ENCODE data around the gene SMOC2. TPM values are rescaled to one million over a fixed set of nuclear protein-coding genes. Genes with fewer than 3 reads are reported as not detected.

SMOC2 gene
- total RNA-seq, 2 donors from 2014 or later: 17.8 to 167 TPM

GRCh38 chr6:168525926-168526630, 85.1 kb downstream of the SMOC2 start:
- H3K27me3 ChIP-seq (replicated peaks; ENCODE audit: insufficient read depth): no peaks in the 10 kb centered on the region
- H3K27ac ChIP-seq: no peak overlapping the region
- no peaks in the 10 kb centered on the region for H3K36me3 ChIP-seq
- H3K4me1 ChIP-seq (replicated peaks): peaks cover 6% of the 10 kb centered on the region
- no peaks in the 10 kb centered on the region for H3K9me3 ChIP-seq
- intact Hi-C loops (cut with DNase I): no loop called here
- WGBS: 72% methylated on average over 16 of the region's 16 CpGs
- TF ChIP-seq POLR2A (IDR thresholded peaks at IDR 0.05) (no peak), POLR2AphosphoS5 (IDR thresholded peaks at IDR 0.05) (no peak)
- TF ChIP-seq, protein P1, sequence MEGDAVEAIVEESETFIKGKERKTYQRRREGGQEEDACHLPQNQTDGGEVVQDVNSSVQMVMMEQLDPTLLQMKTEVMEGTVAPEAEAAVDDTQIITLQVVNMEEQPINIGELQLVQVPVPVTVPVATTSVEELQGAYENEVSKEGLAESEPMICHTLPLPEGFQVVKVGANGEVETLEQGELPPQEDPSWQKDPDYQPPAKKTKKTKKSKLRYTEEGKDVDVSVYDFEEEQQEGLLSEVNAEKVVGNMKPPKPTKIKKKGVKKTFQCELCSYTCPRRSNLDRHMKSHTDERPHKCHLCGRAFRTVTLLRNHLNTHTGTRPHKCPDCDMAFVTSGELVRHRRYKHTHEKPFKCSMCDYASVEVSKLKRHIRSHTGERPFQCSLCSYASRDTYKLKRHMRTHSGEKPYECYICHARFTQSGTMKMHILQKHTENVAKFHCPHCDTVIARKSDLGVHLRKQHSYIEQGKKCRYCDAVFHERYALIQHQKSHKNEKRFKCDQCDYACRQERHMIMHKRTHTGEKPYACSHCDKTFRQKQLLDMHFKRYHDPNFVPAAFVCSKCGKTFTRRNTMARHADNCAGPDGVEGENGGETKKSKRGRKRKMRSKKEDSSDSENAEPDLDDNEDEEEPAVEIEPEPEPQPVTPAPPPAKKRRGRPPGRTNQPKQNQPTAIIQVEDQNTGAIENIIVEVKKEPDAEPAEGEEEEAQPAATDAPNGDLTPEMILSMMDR (IDR thresholded peaks at IDR 0.05): no peak
- no peak for DNase-seq (ENCODE audit: low spot score)
- H3K4me3 ChIP-seq: no peak overlapping the region

DNA sequence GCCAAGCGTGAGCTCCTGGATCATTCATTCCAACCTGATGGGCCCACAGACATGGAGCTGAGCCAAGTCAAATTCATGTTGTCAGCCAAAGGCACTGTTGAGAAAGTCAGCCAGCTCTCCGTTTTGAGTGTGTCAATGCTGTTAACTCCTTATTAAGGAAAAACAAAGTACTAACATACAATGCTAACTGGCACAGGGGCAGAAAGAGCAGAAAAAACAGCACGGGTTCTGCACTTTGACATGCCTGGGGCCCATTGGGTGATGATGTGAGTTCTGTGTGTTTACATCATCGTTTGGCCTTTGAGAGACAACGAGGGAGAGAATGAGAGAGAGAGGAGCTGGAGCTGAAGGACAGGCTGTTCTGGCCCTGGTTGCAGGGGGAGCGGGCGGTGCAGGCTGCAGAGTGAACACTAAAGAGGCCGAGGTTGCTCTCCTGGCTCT, 85.9 kb downstream of the SMOC2 start:
- TF ChIP-seq, protein P1 (IDR thresholded peaks at IDR 0.05): no peak
- TF ChIP-seq POLR2AphosphoS5 (IDR thresholded peaks at IDR 0.05): peak; percentile 71

GRCh38 chr6:168527451-168528210, 86.6 kb downstream of the SMOC2 start:
- H3K4me3 ChIP-seq: no peak overlapping the region
- no peaks in the 10 kb centered on the region for H3K36me3 ChIP-seq
- intact Hi-C loops (cut with DNase I): no loop called here
- TF ChIP-seq, protein P1 (IDR thresholded peaks at IDR 0.05): no peak
- TF ChIP-seq POLR2A (IDR thresholded peaks at IDR 0.05): no peak
- no peak for TF ChIP-seq POLR2AphosphoS5 (IDR thresholded peaks at IDR 0.05)
- H3K27ac ChIP-seq: peak overlapping the region; percentile 36 to 41
- 81% methylated on average over 25 of the region's 25 CpGs for WGBS
- no peaks in the 10 kb centered on the region for H3K27me3 ChIP-seq (replicated peaks; ENCODE audit: insufficient read depth)
- no peak for DNase-seq (ENCODE audit: low spot score)
- H3K9me3 ChIP-seq: no peaks in the 10 kb centered on the region
- H3K4me1 ChIP-seq (replicated peaks): peaks cover 6% of the 10 kb centered on the region

More for the DNA sequence above, 85.9 kb downstream of the SMOC2 start:
- Histone ChIP-seq H3K27me3 (replicated peaks; ENCODE audit: insufficient read depth) (no peaks in the 10 kb centered on the region), H3K36me3 (no peaks in the 10 kb centered on the region), H3K4me3 (no peak overlapping the region), H3K4me1 (replicated peaks) (peaks cover 6% of the 10 kb centered on the region), H3K27ac (peak overlapping the region; percentile 36 to 41), H3K9me3 (no peaks in the 10 kb centered on the region)
- WGBS: 12% methylated on average over 8 of the region's 8 CpGs
- peak; percentile 29 for DNase-seq (ENCODE audit: low spot score)
- intact Hi-C loops (cut with DNase I): no loop called here

DNA sequence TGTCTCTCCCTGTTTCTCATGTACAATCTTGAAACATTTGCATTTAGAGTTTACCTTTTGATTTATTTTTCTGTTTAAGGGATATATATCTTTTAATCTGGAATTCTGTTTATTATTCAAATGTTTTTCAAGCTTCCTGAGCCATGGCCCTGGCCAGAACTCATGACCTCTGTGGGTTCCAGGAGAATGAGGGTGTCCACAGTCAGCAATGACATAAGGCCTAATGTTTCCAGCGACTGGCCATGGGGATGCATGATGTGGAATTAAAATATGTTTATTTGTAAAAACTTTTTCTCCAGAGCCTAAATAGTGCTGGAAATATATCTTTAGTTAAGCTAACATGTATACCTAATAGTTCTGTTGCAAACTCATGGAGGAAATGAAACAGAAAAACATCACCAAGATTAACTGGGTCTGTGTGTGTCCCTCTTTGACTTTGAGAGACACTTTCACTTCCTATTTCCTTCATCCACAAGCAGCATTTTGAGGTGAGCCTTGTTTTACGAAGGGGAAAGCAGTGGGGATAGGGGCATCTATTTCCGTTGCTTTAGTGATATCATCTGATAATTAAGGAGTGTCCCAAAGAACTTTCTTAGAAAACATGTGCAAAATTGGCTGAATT, 87.6 kb downstream of the SMOC2 start:
- intact Hi-C loops (cut with DNase I): no loop called here
- H3K36me3 ChIP-seq: no peaks in the 10 kb centered on the region
- no peak for DNase-seq (ENCODE audit: low spot score)
- H3K9me3 ChIP-seq: no peaks in the 10 kb centered on the region
- TF ChIP-seq, protein P1 (IDR thresholded peaks at IDR 0.05): no peak
- TF ChIP-seq POLR2AphosphoS5 (IDR thresholded peaks at IDR 0.05) (no peak), POLR2A (IDR thresholded peaks at IDR 0.05) (no peak)
- peaks cover 6% of the 10 kb centered on the region for H3K4me1 ChIP-seq (replicated peaks)
- no peak overlapping the region for H3K27ac ChIP-seq
- H3K4me3 ChIP-seq: no peak overlapping the region
- H3K27me3 ChIP-seq (replicated peaks; ENCODE audit: insufficient read depth): no peaks in the 10 kb centered on the region
- 86% methylated on average over 3 of the region's 3 CpGs for WGBS

Measured in prostate gland (tissue), 2 donors.